Muscle of leg (tissue), 11 donors: ENCODE measurements around the gene SBF2. TPM values are rescaled to one million over a fixed set of nuclear protein-coding genes. Genes with fewer than 3 reads are reported as not detected.
A peak's percentile ranks its signal among the peaks of the same experiment; 100 is the strongest.
"Not testable (repeated sequence)": the region's sequence is repeated elsewhere in the genome, so short reads cannot be mapped to it uniquely, and the experiment has no call there.

Experiments used
- DNase-seq: peaks from one replicate; pipeline ENCODE4 v3.0.0; 2013
- H3K27ac ChIP-seq: one replicate; pipeline ENCODE4 v1.5.1; 2013; ENCODE audit warnings: mild to moderate bottlenecking, low read length, control low read depth
- H3K27me3 ChIP-seq: one replicate; pipeline ENCODE4 v1.6.1; 2013; ENCODE audit warnings: low read length; ENCODE audit not compliant: control insufficient read depth, insufficient read depth
- H3K36me3 ChIP-seq: one replicate; pipeline ENCODE4 v1.6.1; 2013; ENCODE audit warnings: low read length; ENCODE audit not compliant: control insufficient read depth, insufficient read depth
- H3K4me1 ChIP-seq: one replicate; pipeline ENCODE4 v1.6.1; 2013; ENCODE audit warnings: low read length; ENCODE audit not compliant: control insufficient read depth, insufficient read depth
- H3K4me3 ChIP-seq: one replicate; pipeline ENCODE4 v1.5.1; 2013; ENCODE audit warnings: low read length, control low read depth
- H3K9me3 ChIP-seq: replicated peaks from 2 replicates; pipeline ENCODE4 v1.6.1; 2013; ENCODE audit warnings: low read depth, low read length; ENCODE audit not compliant: control insufficient read depth
- WGBS: methylation state at CpG from one replicate; pipeline ENCODE4 v1.1.5; 2013; ENCODE audit warnings: missing lambda C conversion rate; ENCODE audit not compliant: insufficient coverage; 5-methylcytosine and 5-hydroxymethylcytosine counted together
- polyA plus RNA-seq, 8 donors: library from polyadenylated mRNA; unstranded; fragments of 120-200 nt; gene quantifications; one replicate each; pipeline versions ENCODE4 v1.2.1 to v1.2.3, GENCODE V29; 2013; ENCODE audit warnings: inconsistent platforms in 1 of 8, low replicate concordance in 1 of 8; ENCODE audit not compliant: insufficient read length in 8 of 8, insufficient read depth in 1 of 8
- total RNA-seq: library from RNA; stranded (reverse); fragments of 120-200 nt; gene quantifications from one replicate; pipeline ENCODE4 v1.2.4, GENCODE V29; 2013

The SBF2 gene
- total and polyA plus RNA-seq, 9 donors = 18.3 to 29.5 (median 21.5) TPM

DNA sequence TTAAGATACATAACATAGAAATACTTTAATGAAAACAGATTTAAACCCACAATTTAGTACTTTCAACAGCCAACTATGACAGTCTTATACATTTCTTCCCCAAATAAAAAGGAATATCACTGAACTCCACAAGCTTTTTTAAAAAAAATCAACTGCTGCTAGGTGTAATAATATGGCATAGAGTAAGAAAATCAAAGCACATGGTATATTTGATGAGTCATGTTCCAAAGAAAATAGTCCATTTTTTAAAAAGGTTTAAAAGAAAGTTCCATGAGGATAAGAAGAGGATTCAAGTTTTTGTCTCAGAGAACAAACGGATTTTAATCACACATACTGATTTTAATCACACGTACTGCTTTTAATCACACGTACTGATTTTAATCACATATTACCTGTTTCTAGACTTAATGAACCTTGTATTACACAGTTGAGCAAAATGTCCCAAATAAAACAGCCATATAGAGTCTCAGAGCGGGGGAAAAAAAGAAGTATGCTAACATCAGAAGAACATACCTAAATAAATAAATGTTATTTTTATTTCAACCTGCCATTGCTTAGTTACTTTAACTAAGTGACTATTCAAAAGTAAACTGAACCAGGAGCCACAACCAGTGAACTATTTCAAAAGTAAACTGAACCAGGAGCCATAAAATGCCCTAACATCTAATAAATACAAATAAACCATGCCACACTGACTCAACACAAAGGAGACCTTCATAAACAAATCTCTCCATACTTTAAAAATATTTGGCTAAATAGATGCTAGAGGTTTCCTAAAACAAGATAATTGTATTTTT is 198.4 kb downstream of the SBF2 start:
- 100% methylated on average over 2 of the region's 4 CpGs for WGBS

DNA sequence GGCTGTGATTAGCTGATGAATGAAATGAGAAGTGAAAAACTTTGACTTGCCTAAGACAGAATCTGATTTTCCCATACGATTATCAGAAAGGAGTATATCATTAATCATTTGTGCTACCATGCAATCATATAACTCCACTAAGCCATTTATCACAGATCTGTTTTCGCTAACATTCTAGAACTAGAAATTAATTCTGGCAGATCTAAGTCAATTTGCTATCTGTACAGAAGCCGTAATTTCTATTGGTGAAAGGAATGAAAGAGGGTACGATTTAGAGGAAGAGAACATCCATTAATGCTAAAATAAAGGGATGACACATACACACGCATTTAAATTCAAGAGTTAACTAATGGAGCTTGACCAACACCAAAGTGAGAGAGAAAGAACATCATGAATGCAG is 201.6 kb downstream of the SBF2 start:
- no peak for DNase-seq
- H3K4me3 ChIP-seq = no peak overlapping the region
- H3K36me3 ChIP-seq = no peaks in the 10 kb centered on the region
- no peak overlapping the region for H3K27ac ChIP-seq
- no CpG with 5 or more reads among the region's 5 CpGs for WGBS
- no peaks in the 10 kb centered on the region for H3K27me3 ChIP-seq
- no peaks in the 10 kb centered on the region for H3K4me1 ChIP-seq
- H3K9me3 ChIP-seq = no peaks in the 10 kb centered on the region

More for the DNA sequence above, 198.4 kb downstream of the SBF2 start:
- peaks cover 4% of the 10 kb centered on the region for H3K36me3 ChIP-seq
- peaks cover 20% of the 10 kb centered on the region for H3K9me3 ChIP-seq
- H3K4me3 ChIP-seq = no peak overlapping the region
- no peaks in the 10 kb centered on the region for H3K27me3 ChIP-seq
- H3K27ac ChIP-seq = no peak overlapping the region
- no peak for DNase-seq
- no peaks in the 10 kb centered on the region for H3K4me1 ChIP-seq

DNA sequence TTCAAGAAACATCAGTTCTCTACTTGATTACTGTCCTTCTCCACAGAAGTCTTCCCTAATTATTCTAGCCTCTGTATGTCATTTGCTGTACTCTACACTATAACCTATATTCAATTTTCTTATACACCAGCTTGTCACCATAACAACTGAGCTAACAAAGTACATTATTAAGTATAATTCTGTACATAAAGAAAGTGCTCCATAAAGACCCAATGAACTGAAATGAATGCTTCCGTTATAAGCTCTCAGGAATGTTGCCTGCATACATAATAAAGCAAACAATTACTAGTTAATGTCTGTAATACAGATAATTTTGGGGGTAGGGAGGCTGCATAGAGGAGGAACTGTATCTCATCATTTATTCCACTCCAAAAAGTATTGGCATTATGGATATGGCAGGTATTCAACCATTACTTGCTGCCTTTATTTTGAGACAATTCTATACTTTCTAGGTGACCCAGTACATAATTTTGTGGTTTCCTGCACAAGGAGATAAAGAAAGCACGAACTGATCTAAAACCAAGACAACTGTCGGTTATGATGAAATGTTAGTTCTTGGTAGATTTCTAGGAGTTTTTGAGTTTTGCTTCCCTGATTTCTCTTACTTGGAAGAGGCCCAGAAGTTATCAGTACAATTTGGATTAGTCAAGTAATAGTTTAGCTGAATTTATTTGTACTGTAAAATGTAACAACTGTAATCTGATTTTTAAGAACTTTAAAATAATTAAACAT is 202.5 kb downstream of the SBF2 start:
- WGBS = 80% methylated on average over 2 of the region's 3 CpGs
- DNase-seq = no peak

DNA sequence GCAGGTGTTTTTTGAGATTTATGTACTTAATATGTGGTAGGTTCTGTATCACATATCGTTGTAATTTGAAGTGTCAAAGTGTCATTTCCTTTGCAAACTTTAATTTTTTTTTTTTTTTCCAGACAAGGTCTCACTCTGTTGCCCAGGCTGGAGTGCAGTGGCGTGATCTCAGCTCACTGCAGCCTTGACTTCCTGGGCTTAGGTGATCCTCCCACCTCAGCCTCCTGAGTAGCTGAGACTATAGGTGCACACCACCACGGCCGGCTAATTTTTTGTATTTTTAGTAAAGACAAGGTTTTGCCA is 206.1 kb downstream of the SBF2 start:
- DNase-seq, H3K27ac ChIP-seq, H3K9me3 ChIP-seq, H3K27me3 ChIP-seq, H3K4me1 ChIP-seq, H3K4me3 ChIP-seq, H3K36me3 ChIP-seq: not testable (repeated sequence)
- 100% methylated on average over 1 of the region's 4 CpGs for WGBS

More for the DNA sequence above, 202.5 kb downstream of the SBF2 start:
- Histone ChIP-seq H3K27me3 (no peaks in the 10 kb centered on the region), H3K4me1 (no peaks in the 10 kb centered on the region), H3K4me3 (no peak overlapping the region), H3K36me3 (no peaks in the 10 kb centered on the region), H3K27ac (no peak overlapping the region), H3K9me3 (no peaks in the 10 kb centered on the region)

DNA sequence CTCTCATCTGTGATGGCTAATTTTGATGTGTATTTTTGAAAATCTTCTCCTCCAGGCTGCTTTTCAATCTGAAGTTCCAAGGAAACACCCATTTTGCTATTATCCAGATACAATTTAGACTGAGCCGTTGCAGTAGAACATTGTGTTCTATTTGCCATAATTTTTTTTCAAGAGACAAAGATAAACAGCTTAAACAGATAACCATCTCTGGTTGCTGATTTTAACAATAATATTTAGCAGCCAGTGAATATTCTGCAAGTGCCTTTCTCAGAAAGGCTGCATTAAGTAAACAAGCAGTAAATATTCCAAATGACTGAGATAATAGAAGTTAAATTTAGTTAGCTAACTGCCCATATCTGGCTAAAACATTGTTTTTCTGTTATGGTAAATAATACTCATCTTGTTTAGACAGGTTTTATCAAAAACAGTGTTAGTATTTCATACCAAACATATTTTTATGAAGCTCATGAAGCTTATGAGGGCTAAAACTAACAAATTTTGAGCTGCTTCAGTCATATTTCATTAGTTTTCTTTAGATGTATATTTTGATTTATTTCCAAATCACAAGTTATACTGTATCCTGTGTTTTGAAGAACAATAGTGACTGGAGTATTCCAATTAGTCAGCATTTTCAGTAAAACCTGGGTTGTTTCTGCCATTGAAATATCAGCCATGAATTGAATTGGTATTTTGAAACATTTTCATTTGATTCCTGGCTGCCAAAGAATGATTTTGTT is 206.7 kb downstream of the SBF2 start:
- H3K27ac ChIP-seq = no peak overlapping the region
- WGBS = no CpG with 5 or more reads among the region's 1 CpG
- H3K9me3 ChIP-seq = no peaks in the 10 kb centered on the region
- no peak for DNase-seq
- H3K4me1 ChIP-seq = no peaks in the 10 kb centered on the region
- H3K27me3 ChIP-seq = no peaks in the 10 kb centered on the region
- H3K4me3 ChIP-seq = no peak overlapping the region
- no peaks in the 10 kb centered on the region for H3K36me3 ChIP-seq

DNA sequence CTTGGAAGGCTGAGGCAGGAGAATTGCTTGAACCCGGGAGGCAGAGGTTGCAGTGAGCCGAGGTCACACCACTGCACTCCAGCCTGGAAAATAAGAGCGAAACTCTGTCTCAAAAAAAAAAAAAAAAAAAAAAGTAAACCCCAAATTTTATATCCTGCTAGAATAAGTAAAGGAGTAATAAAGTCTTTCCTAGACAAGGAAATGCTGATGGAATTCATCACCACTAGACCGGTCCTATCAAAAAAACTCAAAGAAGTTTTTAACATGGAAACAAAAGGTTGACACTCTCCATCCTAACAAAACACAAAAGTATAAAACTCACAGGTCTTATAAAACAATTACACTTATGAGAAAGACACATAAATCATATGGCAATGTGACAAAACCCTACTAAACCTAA is 213.9 kb downstream of the SBF2 start:
- Histone ChIP-seq H3K4me3 (no peak overlapping the region), H3K27ac (no peak overlapping the region), H3K36me3 (no peaks in the 10 kb centered on the region), H3K9me3 (peaks cover 16% of the 10 kb centered on the region), H3K27me3 (no peaks in the 10 kb centered on the region), H3K4me1 (peaks cover 6% of the 10 kb centered on the region)
- no CpG with 5 or more reads among the region's 4 CpGs for WGBS
- no peak for DNase-seq

DNA sequence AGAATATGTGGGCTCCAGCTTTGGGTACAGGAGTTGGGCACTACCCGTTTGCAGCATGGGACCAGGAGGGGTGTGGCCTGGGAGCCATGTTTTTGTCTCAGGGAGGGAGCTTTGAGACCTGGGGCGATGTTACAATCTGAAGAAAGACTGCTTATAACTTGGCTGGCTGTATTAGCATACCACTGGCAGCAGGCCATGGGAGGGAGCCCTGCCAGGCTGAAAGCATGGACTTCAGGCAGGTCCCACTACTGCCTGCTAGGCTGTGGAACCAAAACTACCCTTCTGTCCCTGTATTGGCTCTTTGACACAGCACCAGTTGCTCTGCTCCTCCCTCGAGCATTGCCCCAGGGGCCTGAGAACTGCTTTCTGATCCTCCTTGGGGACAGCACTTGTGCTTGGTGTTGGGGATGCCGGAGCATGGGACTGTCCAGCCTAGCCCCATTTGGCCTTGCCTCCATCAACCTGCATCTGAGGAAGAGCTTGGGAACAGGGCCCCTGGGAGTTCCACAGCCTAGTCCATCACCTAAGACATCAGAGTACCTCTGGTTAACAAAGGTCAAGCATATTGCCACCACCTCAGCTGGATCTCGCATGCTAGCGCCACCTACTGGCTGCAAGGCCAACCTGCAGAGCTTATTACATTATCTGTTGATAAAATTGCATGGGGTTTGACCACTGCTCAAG is 217.4 kb downstream of the SBF2 start:
- H3K9me3 ChIP-seq = peaks cover 16% of the 10 kb centered on the region
- H3K27me3 ChIP-seq = no peaks in the 10 kb centered on the region
- no peak overlapping the region for H3K27ac ChIP-seq
- no peaks in the 10 kb centered on the region for H3K36me3 ChIP-seq
- 58% methylated on average over 4 of the region's 6 CpGs for WGBS
- H3K4me1 ChIP-seq = peaks cover 6% of the 10 kb centered on the region
- DNase-seq = peak; percentile 40
- no peak overlapping the region for H3K4me3 ChIP-seq

DNA sequence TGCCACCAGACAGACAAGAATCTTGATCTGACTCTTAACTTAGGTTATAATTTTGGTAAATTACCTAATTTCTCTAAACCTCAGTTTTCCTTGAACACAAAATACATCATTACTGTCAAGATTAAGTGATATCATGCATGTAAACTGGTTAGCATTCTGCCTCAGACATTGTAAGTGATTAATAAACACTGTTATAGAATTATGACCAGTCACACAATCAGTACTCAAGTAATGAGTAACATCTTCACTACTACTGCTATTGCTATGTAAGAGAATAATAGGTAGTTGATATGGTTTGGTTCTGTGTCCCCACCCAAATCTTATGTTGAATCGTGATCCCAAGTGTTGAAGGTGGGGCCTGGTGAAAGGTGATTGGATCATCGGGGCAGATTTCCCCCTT is 218.9 kb downstream of the SBF2 start:
- no peak for DNase-seq
- peaks cover 6% of the 10 kb centered on the region for H3K4me1 ChIP-seq
- H3K9me3 ChIP-seq = peaks cover 12% of the 10 kb centered on the region
- WGBS = 100% methylated on average over 1 of the region's 2 CpGs
- no peak overlapping the region for H3K4me3 ChIP-seq
- H3K27me3 ChIP-seq = no peaks in the 10 kb centered on the region
- H3K36me3 ChIP-seq = no peaks in the 10 kb centered on the region
- no peak overlapping the region for H3K27ac ChIP-seq

DNA sequence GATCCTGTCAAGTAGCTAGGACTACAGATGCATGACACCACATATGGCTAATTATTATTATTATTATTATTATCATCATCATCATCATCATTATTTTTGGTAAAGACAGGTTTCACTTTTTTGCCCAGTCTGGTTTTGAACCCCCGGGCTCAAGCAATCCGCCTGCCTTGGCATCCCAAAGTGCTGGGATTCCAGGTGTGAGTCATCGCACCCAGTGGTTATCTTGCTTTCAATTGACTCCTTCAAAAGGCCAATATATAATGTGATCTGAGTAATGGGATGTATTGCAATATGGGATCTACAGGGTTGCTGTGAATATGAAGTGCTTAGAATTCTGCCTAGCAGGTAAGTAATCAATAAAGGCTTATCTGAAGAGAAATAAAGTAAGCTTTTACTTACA is 221.2 kb downstream of the SBF2 start:
- H3K4me3 ChIP-seq = no peak overlapping the region
- H3K9me3 ChIP-seq = peaks cover 5% of the 10 kb centered on the region
- H3K27me3 ChIP-seq = no peaks in the 10 kb centered on the region
- no peak overlapping the region for H3K27ac ChIP-seq
- H3K36me3 ChIP-seq = no peaks in the 10 kb centered on the region
- DNase-seq = no peak
- 90% methylated on average over 2 of the region's 3 CpGs for WGBS
- H3K4me1 ChIP-seq = peaks cover 6% of the 10 kb centered on the region

DNA sequence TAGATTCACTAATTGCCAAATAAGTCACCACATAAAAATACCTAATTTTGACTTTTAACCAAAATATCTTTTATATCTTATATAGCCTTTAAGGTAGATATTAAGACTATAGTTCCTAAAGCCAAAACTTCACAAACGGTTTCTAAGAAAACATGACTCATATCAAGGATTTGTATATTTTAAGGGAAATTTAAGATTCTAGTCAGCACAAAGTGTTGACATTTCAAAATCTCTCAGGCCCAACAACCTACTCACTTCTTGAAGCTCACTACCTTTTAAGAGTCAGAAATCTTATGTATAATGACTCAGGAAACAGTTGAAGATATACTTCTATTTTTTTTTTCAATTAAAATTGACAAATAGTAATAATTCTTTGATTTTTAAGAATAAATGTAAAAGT is 221.9 kb downstream of the SBF2 start:
- peaks cover 6% of the 10 kb centered on the region for H3K4me1 ChIP-seq
- no peak for DNase-seq
- no CpG with 5 or more reads among the region's 1 CpG for WGBS
- H3K27ac ChIP-seq = no peak overlapping the region
- H3K36me3 ChIP-seq = no peaks in the 10 kb centered on the region
- no peaks in the 10 kb centered on the region for H3K27me3 ChIP-seq
- peaks cover 5% of the 10 kb centered on the region for H3K9me3 ChIP-seq
- H3K4me3 ChIP-seq = no peak overlapping the region
